ENCODE measurements around the gene MKI67. TPM values are rescaled to one million over a fixed set of nuclear protein-coding genes. Genes with fewer than 3 reads are reported as not detected.

Gene MKI67
- total RNA-seq, 2 donors from 2014 or later, result 0.35 to 4.0 TPM

DNA sequence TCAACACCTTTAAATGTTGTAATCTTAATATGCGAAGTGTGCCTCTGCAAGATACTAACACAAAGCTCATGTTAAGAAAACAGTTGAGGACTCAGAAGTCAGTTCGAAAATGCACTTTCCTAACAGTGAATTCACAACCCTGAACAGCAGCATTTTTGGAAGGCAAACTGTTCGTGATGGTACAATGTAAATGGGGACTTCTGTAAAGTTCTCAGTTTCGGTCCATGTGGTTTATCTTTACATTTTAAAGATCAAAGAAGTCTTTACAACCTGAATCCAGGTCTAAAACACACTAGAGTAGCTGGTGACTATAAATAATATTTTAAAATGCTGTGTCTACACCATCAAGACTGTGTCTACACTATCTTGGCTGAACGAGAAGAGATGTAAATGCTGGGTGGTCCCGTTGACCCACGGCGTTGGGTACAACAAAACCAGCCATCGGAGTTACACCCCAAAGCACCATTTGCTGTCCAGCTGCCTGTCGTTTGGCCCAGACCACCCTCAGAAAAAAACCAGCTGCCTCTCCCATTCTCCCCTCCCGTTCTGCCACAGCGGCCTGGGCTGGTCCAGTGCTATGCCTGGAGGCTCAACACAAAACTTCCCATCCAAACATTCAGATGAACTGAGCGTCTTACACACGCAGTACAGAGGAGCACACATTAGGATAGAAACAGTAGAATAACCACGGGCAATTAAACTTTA lies 42.9 kb downstream of the MKI67 start:
- Histone ChIP-seq H3K9me3 (no peaks in the 10 kb centered on the region), H3K4me3 (no peak overlapping the region), H3K4me1 (no peaks in the 10 kb centered on the region), H3K36me3 (peaks cover 20% of the 10 kb centered on the region), H3K27ac (no peak overlapping the region), H3K27me3 (no peaks in the 10 kb centered on the region)
- no peak for DNase-seq (ENCODE audit: low spot score)
- no peak for TF ChIP-seq CTCF (IDR thresholded peaks at IDR 0.05)

DNA sequence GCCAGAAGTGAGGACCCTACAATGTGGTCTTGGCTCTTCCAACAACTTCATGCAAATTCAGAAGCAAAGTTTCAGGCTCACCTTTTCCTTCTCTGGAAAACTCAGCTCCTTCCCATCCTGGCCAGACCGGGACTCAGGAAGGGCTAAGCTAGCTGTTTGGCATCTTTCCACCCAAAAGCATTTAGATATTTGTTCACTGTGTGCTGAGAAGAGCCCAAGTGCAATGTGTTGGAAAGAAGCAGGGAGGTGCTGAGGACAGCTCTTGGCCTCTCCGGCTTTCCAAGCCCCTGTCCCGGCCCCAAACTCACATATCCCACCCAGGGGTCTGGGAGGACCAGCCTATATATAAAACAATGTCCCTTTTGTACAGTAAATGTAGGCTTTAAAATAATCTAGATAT lies 44.5 kb downstream of the MKI67 start:
- no peak for DNase-seq (ENCODE audit: low spot score)
- Histone ChIP-seq H3K4me3 (no peak overlapping the region), H3K27ac (no peak overlapping the region), H3K4me1 (no peaks in the 10 kb centered on the region), H3K27me3 (no peaks in the 10 kb centered on the region), H3K9me3 (no peaks in the 10 kb centered on the region), H3K36me3 (peaks cover 37% of the 10 kb centered on the region)
- TF ChIP-seq CTCF (IDR thresholded peaks at IDR 0.05), result no peak

- no peaks in the 10 kb centered on the region for H3K27me3 ChIP-seq
- TF ChIP-seq CTCF (IDR thresholded peaks at IDR 0.05), result no peak
- no peaks in the 10 kb centered on the region for H3K4me1 ChIP-seq
- peaks cover 42% of the 10 kb centered on the region for H3K36me3 ChIP-seq
- no peak for DNase-seq (ENCODE audit: low spot score)
- no peak overlapping the region for H3K4me3 ChIP-seq
- no peaks in the 10 kb centered on the region for H3K9me3 ChIP-seq
- H3K27ac ChIP-seq, result no peak overlapping the region
Measured at GRCh38 chr10:128081222-128081621, 45.0 kb downstream of the MKI67 start.

GRCh38 chr10:128080641-128081040 lies 45.6 kb downstream of the MKI67 start:
- H3K36me3 ChIP-seq, result peaks cover 43% of the 10 kb centered on the region
- H3K27ac ChIP-seq, result no peak overlapping the region
- no peak for TF ChIP-seq CTCF (IDR thresholded peaks at IDR 0.05)
- H3K4me1 ChIP-seq, result no peaks in the 10 kb centered on the region
- no peaks in the 10 kb centered on the region for H3K9me3 ChIP-seq
- H3K4me3 ChIP-seq, result no peak overlapping the region
- H3K27me3 ChIP-seq, result no peaks in the 10 kb centered on the region
- no peak for DNase-seq (ENCODE audit: low spot score)

DNA sequence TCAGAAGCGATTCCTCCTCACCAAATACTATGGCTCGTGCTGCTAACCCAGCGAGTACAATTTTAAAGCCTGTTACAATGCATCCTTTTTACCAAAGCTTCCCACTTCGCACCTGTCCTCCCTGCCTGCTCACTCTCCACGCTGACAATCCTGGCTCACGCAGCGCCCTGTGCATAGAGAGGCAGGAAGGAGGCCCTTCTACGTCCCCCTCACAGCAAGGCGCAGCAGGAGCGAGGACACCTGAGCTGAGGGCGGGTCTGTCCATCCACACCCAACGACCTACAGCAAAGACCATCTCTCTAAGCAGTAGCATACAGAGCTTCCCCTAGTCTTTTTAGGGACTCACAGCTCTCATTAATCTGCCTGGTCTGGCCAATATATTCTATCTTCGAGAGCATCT lies 46.0 kb downstream of the MKI67 start:
- no peaks in the 10 kb centered on the region for H3K4me1 ChIP-seq
- DNase-seq (ENCODE audit: low spot score), result no peak
- no peak overlapping the region for H3K4me3 ChIP-seq
- peaks cover 45% of the 10 kb centered on the region for H3K36me3 ChIP-seq
- no peak for TF ChIP-seq CTCF (IDR thresholded peaks at IDR 0.05)
- H3K27me3 ChIP-seq, result no peaks in the 10 kb centered on the region
- no peak overlapping the region for H3K27ac ChIP-seq
- H3K9me3 ChIP-seq, result no peaks in the 10 kb centered on the region

Data from right atrium auricular region (tissue), 2 donors.